ENCODE measurements around the gene ISYNA1. TPM values are rescaled to one million over a fixed set of nuclear protein-coding genes. Genes with fewer than 3 reads are reported as not detected.

The ISYNA1 gene
- total and polyA plus RNA-seq, 8 donors, result 7.8 to 47.3 (median 15.4) TPM

GRCh38 chr19:18443831-18444230, 5.9 kb upstream of the ISYNA1 start:
- H3K4me1 ChIP-seq, result peaks cover 8 to 14% (median 12%) of the 10 kb centered on the region in 4 donors
- intact Hi-C loops (cut with DNase I; ENCODE audit: low total_unique reads), result no loop called here
- no peaks in the 10 kb centered on the region for H3K9me3 ChIP-seq
- no peak for TF ChIP-seq POLR2A (IDR thresholded peaks at IDR 0.05)
- no peak for TF ChIP-seq CTCF (IDR thresholded peaks at IDR 0.05)
- TF ChIP-seq POLR2AphosphoS5 (IDR thresholded peaks at IDR 0.05), result no peak
- no peak for TF ChIP-seq EP300 (IDR thresholded peaks at IDR 0.05)
- H3K36me3 ChIP-seq, result peaks cover 41 to 62% (median 61%) of the 10 kb centered on the region in 4 donors
- H3K27me3 ChIP-seq, result peaks cover 0 to under 1% (median 0%) of the 10 kb centered on the region in 3 donors
- DNase-seq, result no peak
- no peak overlapping the region for H3K27ac ChIP-seq
- WGBS, 5 donors, result 90 to 94% (median 92%) methylated on average over 11 of the region's 11 CpGs
- no peak overlapping the region for H3K4me3 ChIP-seq

- TF ChIP-seq POLR2AphosphoS5 (IDR thresholded peaks at IDR 0.05), result no peak
- TF ChIP-seq CTCF (IDR thresholded peaks at IDR 0.05), result no peak
- no peak for TF ChIP-seq POLR2A (IDR thresholded peaks at IDR 0.05)
- no peak for TF ChIP-seq EP300 (IDR thresholded peaks at IDR 0.05)
- peaks cover 38 to 58% (median 56%) of the 10 kb centered on the region in 4 donors for H3K36me3 ChIP-seq
- H3K27me3 ChIP-seq, result peaks cover 0 to 4% (median 0%) of the 10 kb centered on the region in 3 donors
- peaks cover 12 to 18% (median 16%) of the 10 kb centered on the region in 4 donors for H3K4me1 ChIP-seq
- H3K4me3 ChIP-seq, result no peak overlapping the region
- no peaks in the 10 kb centered on the region for H3K9me3 ChIP-seq
- 88 to 97% (median 96%) methylated on average over 6 of the region's 6 CpGs for WGBS, 5 donors
- no peak overlapping the region for H3K27ac ChIP-seq
- intact Hi-C loops (cut with DNase I; ENCODE audit: low total_unique reads), result no loop called here
- DNase-seq, result no peak
These were observed 5.5 kb upstream of the ISYNA1 start for GRCh38 chr19:18443406-18443805.

DNA sequence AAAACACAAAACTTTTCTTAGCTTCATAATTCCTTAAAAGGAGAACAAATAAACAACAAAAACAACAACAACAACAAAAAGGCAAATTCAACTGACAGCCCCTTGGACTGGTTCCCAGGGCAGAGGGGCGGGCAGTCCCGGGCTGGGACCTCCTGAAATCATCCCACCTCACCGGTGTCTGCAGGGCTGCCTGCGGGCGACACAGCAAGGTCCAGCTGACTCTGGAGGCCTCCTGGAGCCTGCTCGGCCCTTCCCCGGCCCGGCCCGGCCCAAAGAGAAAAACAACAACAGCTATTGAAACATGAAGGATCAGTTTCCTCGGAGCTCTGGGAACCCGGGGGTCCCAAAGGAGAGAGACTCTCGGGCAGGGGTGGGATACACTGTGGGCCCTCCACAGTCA, 5.0 kb upstream of the ISYNA1 start:
- WGBS, 5 donors, result 82 to 91% (median 86%) methylated on average over 12 of the region's 12 CpGs
- peaks cover 0 to 9% (median 0%) of the 10 kb centered on the region in 3 donors for H3K27me3 ChIP-seq
- intact Hi-C loops (cut with DNase I; ENCODE audit: low total_unique reads), result no loop called here
- H3K9me3 ChIP-seq, result no peaks in the 10 kb centered on the region
- H3K36me3 ChIP-seq, result peaks cover 38 to 54% (median 52%) of the 10 kb centered on the region in 4 donors
- no peak for DNase-seq
- no peak overlapping the region for H3K27ac ChIP-seq
- H3K4me1 ChIP-seq, result peaks cover 17 to 23% (median 21%) of the 10 kb centered on the region in 4 donors
- no peak overlapping the region for H3K4me3 ChIP-seq
- TF ChIP-seq CTCF (IDR thresholded peaks at IDR 0.05) (no peak), EP300 (IDR thresholded peaks at IDR 0.05) (no peak), POLR2AphosphoS5 (IDR thresholded peaks at IDR 0.05) (no peak), POLR2A (IDR thresholded peaks at IDR 0.05) (no peak)

DNA sequence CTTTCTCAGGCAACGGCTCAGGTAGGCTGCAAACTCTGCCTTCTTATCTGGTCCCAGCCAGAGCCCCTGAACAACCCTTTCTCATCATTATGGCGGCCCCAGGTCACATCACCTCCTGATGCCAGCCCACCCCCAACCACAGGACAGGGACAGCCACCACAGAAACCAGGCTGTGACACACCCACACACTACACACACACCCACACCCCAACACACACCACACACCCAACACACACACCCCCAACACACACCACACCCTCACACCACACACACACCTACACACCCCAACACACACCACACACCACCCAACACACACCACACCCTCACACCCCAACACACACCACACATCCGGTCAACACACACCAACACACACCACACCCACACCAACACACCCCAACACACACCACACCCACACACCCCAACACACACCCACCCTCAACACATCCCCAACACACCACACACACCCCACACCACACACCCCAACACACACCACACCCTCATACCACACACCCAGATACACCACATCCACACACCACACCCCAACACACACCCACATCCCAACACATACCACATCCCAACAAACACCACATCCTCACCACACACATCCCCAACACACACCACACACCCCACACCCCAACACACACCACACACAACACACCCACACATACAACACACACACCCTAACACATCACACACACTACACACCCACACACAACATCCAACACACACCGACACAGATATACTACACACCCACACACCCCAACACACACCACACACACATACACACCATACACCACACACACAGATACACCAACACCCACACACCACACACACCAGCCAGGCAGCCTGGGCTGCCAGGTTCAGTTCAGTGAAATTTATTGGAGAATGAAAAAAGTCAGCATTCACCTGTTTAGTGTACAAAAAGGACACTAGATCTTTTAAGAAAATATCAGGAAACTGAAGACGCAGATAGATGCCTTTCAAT, 4.2 kb upstream of the ISYNA1 start:
- Histone ChIP-seq H3K27me3 (peaks cover 0 to 17% (median 0%) of the 10 kb centered on the region in 3 donors), H3K4me3 (no peak overlapping the region), H3K9me3 (no peaks in the 10 kb centered on the region), H3K27ac (no peak overlapping the region), H3K4me1 (peaks cover 25 to 32% (median 29%) of the 10 kb centered on the region in 4 donors), H3K36me3 (peaks cover 34 to 47% (median 44%) of the 10 kb centered on the region in 4 donors)
- DNase-seq, result no peak
- intact Hi-C loops (cut with DNase I; ENCODE audit: low total_unique reads), result no loop called here
- 63 to 74% (median 69%) methylated on average over 5 of the region's 5 CpGs for WGBS, 5 donors
- TF ChIP-seq EP300 (IDR thresholded peaks at IDR 0.05) (no peak), POLR2AphosphoS5 (IDR thresholded peaks at IDR 0.05) (no peak), CTCF (IDR thresholded peaks at IDR 0.05) (no peak), POLR2A (IDR thresholded peaks at IDR 0.05) (no peak)
